Left ventricle myocardium inferior (tissue), 1 donor: Measurements from ENCODE around the gene CNIH2. TPM values are rescaled to one million over a fixed set of nuclear protein-coding genes. Genes with fewer than 3 reads are reported as not detected.

Experiments
- DNase-seq: peaks from one replicate; pipeline ENCODE4 v3.0.0-alpha.2; 2020
- H3K27ac ChIP-seq: fragments of 200-600 bp; replicated peaks from 2 replicates; pipeline ENCODE4 v1.8.0; 2021
- H3K27me3 ChIP-seq: fragments of 200-600 bp; 2 replicates; pipeline ENCODE4 v1.8.0; 2021; ENCODE audit warnings: low read depth
- H3K36me3 ChIP-seq: fragments of 200-600 bp; 2 replicates; pipeline ENCODE4 v1.8.0; 2021
- H3K4me1 ChIP-seq: fragments of 200-600 bp; 2 replicates; pipeline ENCODE4 v1.8.0; 2021
- H3K4me3 ChIP-seq: fragments of 200-600 bp; 2 replicates; pipeline ENCODE4 v1.8.0; 2021; ENCODE audit warnings: mild to moderate bottlenecking, moderate library complexity
- H3K9me3 ChIP-seq: fragments of 200-600 bp; replicated peaks from 2 replicates; pipeline ENCODE4 v1.8.0; 2021
- intact Hi-C: fragments of 100-400 bp; cut with micrococcal nuclease; formaldehyde crosslinking; loops from one replicate; pipeline ENCODE4 v1.11.0; 2022
- total RNA-seq: library from RNA; stranded (reverse); fragmentation: NEBNext Ultra II Directional; extraction: Animal tissue kit (Norgen Biotek cat#: 25700); gene quantifications from one replicate; pipeline ENCODE4 v1.2.1, GENCODE V29; 2021
- TF ChIP-seq, protein P1 (sequence below): fragments of 200-600 bp; IDR thresholded peaks from 2 replicates; pipeline ENCODE4 v1.8.0; 2021; ENCODE audit warnings: antibody characterized with exemption, mild to moderate bottlenecking, borderline replicate concordance
- donor health status: DM: no; HTN: yes; CAD: no; lungs with severe emphysema.

CNIH2 gene
- total RNA-seq, 1 donor from 2014 or later = not detected

GRCh38 chr11:66259225-66259624 lies 18.8 kb upstream of the CNIH2 start:
- Histone ChIP-seq H3K4me3 (no peak overlapping the region), H3K4me1 (peaks cover 25% of the 10 kb centered on the region), H3K36me3 (peaks cover 34% of the 10 kb centered on the region), H3K27ac (no peak overlapping the region), H3K9me3 (no peaks in the 10 kb centered on the region), H3K27me3 (no peaks in the 10 kb centered on the region)
- intact Hi-C loops = no loop called here
- no peak for DNase-seq
- TF ChIP-seq, protein P1, sequence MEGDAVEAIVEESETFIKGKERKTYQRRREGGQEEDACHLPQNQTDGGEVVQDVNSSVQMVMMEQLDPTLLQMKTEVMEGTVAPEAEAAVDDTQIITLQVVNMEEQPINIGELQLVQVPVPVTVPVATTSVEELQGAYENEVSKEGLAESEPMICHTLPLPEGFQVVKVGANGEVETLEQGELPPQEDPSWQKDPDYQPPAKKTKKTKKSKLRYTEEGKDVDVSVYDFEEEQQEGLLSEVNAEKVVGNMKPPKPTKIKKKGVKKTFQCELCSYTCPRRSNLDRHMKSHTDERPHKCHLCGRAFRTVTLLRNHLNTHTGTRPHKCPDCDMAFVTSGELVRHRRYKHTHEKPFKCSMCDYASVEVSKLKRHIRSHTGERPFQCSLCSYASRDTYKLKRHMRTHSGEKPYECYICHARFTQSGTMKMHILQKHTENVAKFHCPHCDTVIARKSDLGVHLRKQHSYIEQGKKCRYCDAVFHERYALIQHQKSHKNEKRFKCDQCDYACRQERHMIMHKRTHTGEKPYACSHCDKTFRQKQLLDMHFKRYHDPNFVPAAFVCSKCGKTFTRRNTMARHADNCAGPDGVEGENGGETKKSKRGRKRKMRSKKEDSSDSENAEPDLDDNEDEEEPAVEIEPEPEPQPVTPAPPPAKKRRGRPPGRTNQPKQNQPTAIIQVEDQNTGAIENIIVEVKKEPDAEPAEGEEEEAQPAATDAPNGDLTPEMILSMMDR = no peak

DNA sequence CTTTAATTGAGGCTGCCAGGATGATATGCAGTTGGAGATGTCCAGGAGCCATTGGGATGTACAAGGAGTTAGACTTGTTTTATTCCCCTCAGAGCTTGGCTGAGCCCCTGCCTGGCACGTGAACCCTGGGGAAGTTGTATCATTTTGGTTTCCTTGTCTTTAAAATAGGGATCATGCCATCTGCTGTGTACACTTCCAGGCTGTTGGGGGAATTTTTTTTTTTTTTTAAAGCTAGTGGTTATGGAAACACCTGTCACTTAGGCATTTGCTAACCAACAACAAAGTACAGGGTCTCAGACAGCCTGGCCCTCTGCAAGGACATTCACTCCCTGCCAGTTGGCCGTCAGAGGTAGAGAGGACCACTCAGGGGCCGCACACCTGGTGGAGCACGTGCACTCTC lies 18.0 kb upstream of the CNIH2 start:
- Histone ChIP-seq H3K27ac (no peak overlapping the region), H3K9me3 (no peaks in the 10 kb centered on the region), H3K36me3 (peaks cover 42% of the 10 kb centered on the region), H3K4me3 (no peak overlapping the region), H3K4me1 (peaks cover 25% of the 10 kb centered on the region), H3K27me3 (no peaks in the 10 kb centered on the region)
- intact Hi-C loops = no loop called here
- DNase-seq = no peak
- TF ChIP-seq, protein P1 = no peak

DNA sequence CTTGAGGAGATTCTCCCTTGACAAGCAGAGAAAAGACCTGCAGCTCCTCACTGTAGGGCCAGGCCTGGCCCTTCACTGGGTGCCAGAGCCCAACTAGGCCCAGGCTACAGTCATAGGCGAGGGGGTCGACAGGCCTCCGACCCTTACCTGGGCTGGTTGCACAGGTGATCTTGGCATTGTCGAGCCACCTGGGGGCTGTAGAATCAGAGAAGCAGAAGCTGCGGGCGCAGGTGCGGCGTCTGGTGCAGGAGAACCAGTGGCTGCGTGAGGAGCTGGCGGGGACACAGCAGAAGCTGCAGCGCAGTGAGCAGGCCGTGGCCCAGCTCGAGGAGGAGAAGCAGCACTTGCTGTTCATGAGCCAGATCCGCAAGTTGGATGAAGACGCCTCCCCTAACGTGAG lies 16.4 kb upstream of the CNIH2 start:
- DNase-seq = no peak
- TF ChIP-seq, protein P1 = no peak
- no peak overlapping the region for H3K27ac ChIP-seq
- H3K4me1 ChIP-seq = peaks cover 28% of the 10 kb centered on the region
- intact Hi-C loops = no loop called here
- H3K27me3 ChIP-seq = no peaks in the 10 kb centered on the region
- no peak overlapping the region for H3K4me3 ChIP-seq
- H3K36me3 ChIP-seq = peaks cover 48% of the 10 kb centered on the region
- H3K9me3 ChIP-seq = no peaks in the 10 kb centered on the region

DNA sequence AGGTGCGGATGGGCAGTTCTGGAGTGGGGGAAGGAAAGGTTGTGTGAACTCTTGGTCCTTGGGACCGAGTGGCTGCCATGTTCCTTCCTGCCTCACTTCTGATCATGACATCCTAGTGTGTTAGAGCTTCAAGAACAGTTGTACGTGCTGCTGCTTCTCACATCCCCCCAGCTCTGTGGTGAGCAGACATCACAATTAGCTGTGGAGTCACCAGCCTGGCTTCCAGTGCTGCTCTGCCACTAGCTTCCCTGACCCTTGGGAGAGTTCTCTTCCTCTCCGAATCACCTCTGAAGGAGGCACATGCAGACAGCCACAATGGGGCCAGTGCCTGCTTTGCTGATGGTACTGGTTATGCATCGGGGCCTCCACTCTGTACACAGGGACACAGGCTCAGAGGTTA lies 15.8 kb upstream of the CNIH2 start:
- Histone ChIP-seq H3K4me3 (no peak overlapping the region), H3K9me3 (no peaks in the 10 kb centered on the region), H3K36me3 (peaks cover 48% of the 10 kb centered on the region), H3K27me3 (no peaks in the 10 kb centered on the region), H3K4me1 (peaks cover 28% of the 10 kb centered on the region), H3K27ac (no peak overlapping the region)
- DNase-seq = no peak
- TF ChIP-seq, protein P1 = no peak
- intact Hi-C loops = no loop called here

GRCh38 chr11:66262696-66263095 lies 15.3 kb upstream of the CNIH2 start:
- no peak overlapping the region for H3K27ac ChIP-seq
- intact Hi-C loops = no loop called here
- peaks cover 26% of the 10 kb centered on the region for H3K4me1 ChIP-seq
- no peaks in the 10 kb centered on the region for H3K27me3 ChIP-seq
- peaks cover 48% of the 10 kb centered on the region for H3K36me3 ChIP-seq
- H3K4me3 ChIP-seq = no peak overlapping the region
- H3K9me3 ChIP-seq = no peaks in the 10 kb centered on the region
- TF ChIP-seq, protein P1 = no peak
- no peak for DNase-seq

GRCh38 chr11:66263231-66263630 lies 14.7 kb upstream of the CNIH2 start:
- H3K36me3 ChIP-seq = peaks cover 48% of the 10 kb centered on the region
- intact Hi-C loops = no loop called here
- DNase-seq = no peak
- no peaks in the 10 kb centered on the region for H3K27me3 ChIP-seq
- H3K27ac ChIP-seq = no peak overlapping the region
- H3K4me3 ChIP-seq = no peak overlapping the region
- peaks cover 26% of the 10 kb centered on the region for H3K4me1 ChIP-seq
- H3K9me3 ChIP-seq = no peaks in the 10 kb centered on the region
- TF ChIP-seq, protein P1 = no peak
